Fibroblast of peridontal ligament (primary cell): ENCODE measurements around the gene PRDX3.
"Not testable (repeated sequence)": the region's sequence is repeated elsewhere in the genome, so short reads cannot be mapped to it uniquely, and the experiment has no call there.

Experiments used
- DNase-seq: peaks from one replicate; pipeline ENCODE4 v3.0.0-alpha.2; 2010; ENCODE audit errors: extremely low read depth

PRDX3 gene

GRCh38 chr10:119206603-119207365 lies 28.2 kb upstream of the PRDX3 start:
- peak; percentile 52 for DNase-seq

GRCh38 chr10:119205894-119206602 lies 27.4 kb upstream of the PRDX3 start:
- no peak for DNase-seq

GRCh38 chr10:119203006-119203405 lies 24.4 kb upstream of the PRDX3 start:
- peak; percentile 68 for DNase-seq

GRCh38 chr10:119201233-119201632 lies 22.6 kb upstream of the PRDX3 start:
- no peak for DNase-seq

DNA sequence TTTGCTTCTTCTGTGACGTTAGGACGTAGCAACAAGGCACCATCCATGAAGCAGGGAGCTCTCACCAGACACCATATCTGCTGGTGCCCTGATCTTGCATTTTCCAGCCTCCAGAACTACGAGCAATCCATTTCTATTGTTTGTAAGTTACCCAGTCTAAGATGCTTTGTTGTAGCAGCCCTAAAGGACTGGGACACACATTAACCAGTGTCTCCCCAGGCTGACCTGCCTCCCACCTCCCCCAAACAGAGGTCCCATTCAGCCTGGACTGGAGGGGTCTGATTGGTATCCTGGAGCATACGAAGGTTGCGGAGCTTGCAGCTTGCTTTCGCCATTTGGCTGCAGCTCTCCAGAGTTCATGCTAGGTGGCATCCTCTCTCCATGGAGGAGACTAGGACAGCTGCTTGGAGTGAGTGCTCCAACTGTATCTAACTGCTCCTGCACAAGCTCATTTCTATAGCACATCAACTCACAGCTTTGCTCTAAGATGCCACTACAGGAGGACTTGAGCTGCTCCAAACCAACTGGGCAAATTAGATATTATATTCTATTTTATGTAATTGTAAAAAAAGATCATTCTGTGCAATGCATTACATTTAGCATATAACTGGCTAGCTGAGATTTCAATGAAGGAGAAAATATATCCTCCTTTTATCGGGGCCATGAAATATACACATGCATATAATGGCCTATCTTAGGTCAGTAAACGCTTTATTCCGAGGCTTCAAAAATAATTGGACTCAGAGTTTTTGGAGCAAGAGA lies 20.8 kb upstream of the PRDX3 start:
- peak; percentile 90 for DNase-seq

GRCh38 chr10:119198438-119198837 lies 19.8 kb upstream of the PRDX3 start:
- peak; percentile 36 for DNase-seq

- no peak for DNase-seq
These were observed 19.3 kb upstream of the PRDX3 start for GRCh38 chr10:119197921-119198320.

GRCh38 chr10:119191881-119192280 lies 13.3 kb upstream of the PRDX3 start:
- no peak for DNase-seq

DNA sequence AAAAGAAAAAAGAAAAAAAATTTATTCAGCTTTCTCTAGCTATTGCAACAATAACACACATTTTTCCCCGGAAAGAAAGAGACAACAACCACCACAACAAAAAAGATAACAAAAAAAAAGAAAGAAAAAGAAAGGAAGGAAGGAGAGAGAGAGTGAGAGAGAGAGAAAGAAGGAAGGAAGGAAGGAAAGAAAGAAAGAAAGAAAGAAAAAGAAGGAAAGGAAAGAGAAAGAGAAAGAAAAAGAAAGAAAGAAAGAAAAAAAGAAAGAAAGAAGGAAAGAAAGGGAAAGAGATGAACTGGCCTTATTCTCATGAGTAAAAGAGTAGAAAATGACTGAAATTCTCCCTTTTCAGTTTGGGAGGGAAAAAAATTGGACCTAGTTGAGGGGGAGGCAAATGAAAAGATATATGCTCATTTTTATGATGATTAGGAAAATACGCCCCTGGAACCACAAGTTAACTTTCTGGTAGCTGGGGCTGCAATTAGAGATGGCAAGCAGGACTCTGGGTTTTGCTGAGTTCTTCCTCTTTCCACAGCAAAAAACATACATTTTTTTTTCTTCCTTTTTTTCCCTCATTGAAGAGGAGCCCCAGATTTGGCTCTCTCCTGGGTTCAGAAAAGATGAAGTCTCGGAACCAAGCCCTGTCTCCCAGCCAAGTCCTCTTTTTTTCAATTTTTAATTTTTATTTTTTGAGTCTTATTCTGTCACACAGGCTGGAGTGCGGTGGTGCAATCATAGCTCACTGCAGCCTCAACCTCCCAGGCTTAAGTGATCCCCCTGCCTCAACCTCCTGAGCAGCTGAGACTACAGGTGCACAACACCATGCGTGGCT lies 12.6 kb upstream of the PRDX3 start:
- DNase-seq = no peak

- peak; percentile 93 for DNase-seq
These were observed 11.7 kb upstream of the PRDX3 start for GRCh38 chr10:119190353-119190752.

DNA sequence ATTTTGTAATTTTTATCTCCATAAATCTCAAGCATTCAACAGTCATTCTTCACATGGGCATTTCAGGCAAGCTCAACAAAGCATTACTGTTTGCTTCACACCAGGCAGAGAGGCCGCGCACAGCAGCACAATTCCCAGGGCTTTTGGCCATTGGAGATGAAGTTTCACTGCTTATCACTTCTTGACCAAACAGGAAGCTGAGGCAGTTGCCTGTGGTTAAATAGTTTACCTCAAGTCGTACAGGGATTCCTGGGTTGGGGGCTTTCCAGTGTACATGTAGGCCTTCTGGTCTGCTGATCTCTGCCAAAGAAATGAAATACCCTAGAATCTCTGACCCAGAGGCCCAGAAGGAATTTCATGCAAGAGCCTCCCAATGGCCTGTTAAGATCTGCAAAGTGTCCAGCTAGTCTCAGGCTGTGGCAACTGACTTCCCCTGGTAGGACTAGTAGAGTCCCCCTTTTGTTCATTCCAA lies 11.2 kb upstream of the PRDX3 start:
- DNase-seq = peak; percentile 64

DNA sequence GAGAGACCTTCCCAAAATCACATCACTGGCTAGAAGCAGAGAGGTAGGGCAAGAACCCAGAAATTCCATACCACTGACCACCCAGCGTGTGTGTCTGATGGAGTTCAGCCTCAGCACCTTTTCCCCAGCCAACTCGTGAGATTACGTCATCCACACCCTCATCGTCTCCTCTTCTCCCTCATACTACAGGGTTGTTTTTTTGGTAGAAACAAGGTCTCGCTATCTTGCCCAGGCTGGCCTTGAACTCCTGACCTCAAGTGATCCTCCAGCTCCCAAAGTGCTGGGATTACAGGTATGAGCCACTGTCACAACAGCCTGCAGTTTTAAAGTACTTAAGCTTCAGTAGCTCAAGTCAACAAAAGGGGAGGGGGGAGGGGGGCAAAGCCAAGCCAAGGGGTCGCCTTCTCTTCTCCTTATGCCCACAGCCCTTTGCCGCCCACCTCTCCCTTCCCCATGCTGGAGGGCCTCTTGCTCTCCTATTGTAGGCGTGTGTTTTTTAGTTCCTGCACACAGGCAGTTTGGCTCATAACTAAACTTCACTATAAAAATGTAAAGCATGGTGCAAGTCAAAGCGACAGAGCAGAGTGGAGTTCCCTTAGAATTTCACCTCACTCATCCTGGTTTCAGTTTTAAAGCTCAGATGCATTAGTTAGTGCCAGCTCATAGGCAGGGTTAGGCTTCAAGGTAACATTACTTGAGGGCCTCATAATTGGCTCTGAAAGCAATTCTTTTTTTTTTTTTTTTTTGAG lies 5.2 kb upstream of the PRDX3 start:
- DNase-seq = no peak

DNA sequence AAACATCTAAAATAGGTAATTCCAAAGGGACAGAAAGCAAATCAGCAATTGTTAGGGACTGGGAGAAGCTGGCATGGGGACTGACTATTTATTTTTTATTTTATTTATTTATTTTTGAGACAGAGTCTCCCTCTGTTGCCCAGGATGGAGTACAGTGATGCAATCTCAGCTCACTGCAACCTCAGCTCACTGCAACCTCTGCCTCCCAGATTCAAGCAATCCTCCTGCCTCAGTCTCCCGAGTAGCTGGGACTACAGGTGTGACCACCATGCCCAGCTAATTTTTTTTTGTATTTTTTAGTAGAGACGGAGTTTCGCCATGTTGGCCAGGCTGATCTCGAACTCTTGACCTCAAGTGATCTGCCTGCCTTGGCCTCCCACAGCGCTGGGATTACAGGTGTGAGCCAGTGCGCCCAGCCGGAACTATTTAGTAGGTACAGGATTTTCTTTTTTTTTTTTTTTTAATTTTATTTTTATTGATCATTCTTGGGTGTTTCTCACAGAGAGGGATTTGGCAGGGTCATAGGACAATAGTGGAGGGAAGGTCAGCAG lies 2.3 kb upstream of the PRDX3 start:
- not testable (repeated sequence) for DNase-seq

- no peak for DNase-seq
These were observed 772 bp downstream of the PRDX3 start for GRCh38 chr10:119177708-119178371.

GRCh38 chr10:119176166-119176565 lies 2.4 kb downstream of the PRDX3 start:
- DNase-seq = peak; percentile 28

- no peak for DNase-seq
These were observed 4.5 kb downstream of the PRDX3 start for GRCh38 chr10:119174109-119174508.

DNA sequence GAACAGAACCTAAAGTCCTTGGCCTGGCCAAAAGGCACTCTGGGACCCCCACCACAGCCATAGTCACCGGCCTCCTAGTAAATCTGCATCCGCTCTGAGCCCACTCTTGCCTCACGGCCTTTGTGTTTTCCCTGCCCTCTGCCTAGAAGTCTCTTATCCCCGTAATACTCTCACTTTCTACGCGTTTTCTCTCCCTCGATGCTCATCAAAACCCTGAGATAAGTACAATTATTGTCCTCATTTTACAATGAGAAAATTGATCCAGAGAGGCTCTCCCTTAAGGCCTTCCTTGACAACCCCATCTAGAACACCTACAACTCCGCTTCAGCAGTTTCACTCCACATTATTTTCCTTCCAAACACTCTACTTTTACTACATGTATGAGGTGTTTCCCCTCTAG lies 11.6 kb downstream of the PRDX3 start:
- no peak for DNase-seq

DNA sequence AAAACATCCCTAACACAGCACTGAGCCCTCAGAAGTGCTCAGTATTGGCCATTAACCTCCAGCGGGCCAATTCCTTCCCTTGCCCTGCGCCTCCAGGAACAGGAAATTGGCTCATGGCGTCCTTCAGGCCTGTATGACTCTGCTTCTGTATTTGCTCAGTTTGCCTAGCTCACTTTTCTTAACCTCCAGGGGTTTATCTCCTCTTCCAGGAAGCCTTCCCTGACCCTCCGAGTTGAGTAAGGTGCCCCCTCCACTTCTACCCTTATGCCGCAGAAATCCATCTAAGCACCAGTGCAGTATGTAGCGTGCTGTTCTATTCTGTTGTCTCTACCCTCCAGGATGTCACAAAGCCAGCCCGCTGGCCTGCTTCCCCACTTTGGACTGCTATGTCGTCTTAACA lies 12.0 kb downstream of the PRDX3 start:
- no peak for DNase-seq

- DNase-seq = no peak
These were observed 12.5 kb downstream of the PRDX3 start for GRCh38 chr10:119166118-119166500.
